HG02938 (cell line): Measurements from ENCODE around the gene ZSCAN5B.

Source experiments
- ATAC-seq: cut with Tn5 transposase; IDR thresholded peaks from one replicate; pipeline ENCODE4 v1.9.1; 2021; ENCODE audit warnings: mild to moderate bottlenecking, moderate library complexity; ENCODE audit not compliant: unreplicated experiment

ZSCAN5B gene

GRCh38 chr19:56146904-56147303 is 50.7 kb downstream of the ZSCAN5B start:
- no peak for ATAC-seq

GRCh38 chr19:56145698-56146097 is 51.9 kb downstream of the ZSCAN5B start:
- ATAC-seq: no peak

- no peak for ATAC-seq
Measured at GRCh38 chr19:56144831-56145230, 52.8 kb downstream of the ZSCAN5B start.

GRCh38 chr19:56144376-56144775 is 53.2 kb downstream of the ZSCAN5B start:
- no peak for ATAC-seq

GRCh38 chr19:56142897-56143434 is 54.6 kb downstream of the ZSCAN5B start:
- no peak for ATAC-seq

- no peak for ATAC-seq
Measured at GRCh38 chr19:56142087-56142787, 55.3 kb downstream of the ZSCAN5B start.

GRCh38 chr19:56141417-56141993 is 56.1 kb downstream of the ZSCAN5B start:
- no peak for ATAC-seq

GRCh38 chr19:56140583-56141416 is 56.8 kb downstream of the ZSCAN5B start, which contains the start of gene ZNF444:
Gene ZNF444 (plus strand): TSS chr19:56141287. CDS start chr19:56146912, 5,625 bp downstream.
- peak; percentile 90 for ATAC-seq

GRCh38 chr19:56139847-56140582 is 57.6 kb downstream of the ZSCAN5B start:
- no peak for ATAC-seq
